ENCODE data around the gene ZBTB7C. TPM values are rescaled to one million over a fixed set of nuclear protein-coding genes. Genes with fewer than 3 reads are reported as not detected.

ZBTB7C gene
- total RNA-seq, 2 experiments from 2014 or later, result 0.81 to 0.95 TPM

- Mint-ChIP-seq H3K9me3 (no peaks in the 10 kb centered on the region), H3K27ac (no peak overlapping the region), H3K36me3 (ENCODE audit: low read depth) (no peaks in the 10 kb centered on the region), H3K4me3 (no peak overlapping the region), H3K27me3 (peaks cover 37% of the 10 kb centered on the region), H3K4me1 (no peaks in the 10 kb centered on the region)
- CTCF ChIA-PET, result no interaction called here
- POLR2A ChIA-PET, result no interaction called here
- no peak for DNase-seq
These were observed 37.2 kb downstream of the ZBTB7C start for GRCh38 chr18:48371854-48372602.

GRCh38 chr18:48367557-48367956 is 41.6 kb downstream of the ZBTB7C start:
- no peak for DNase-seq
- CTCF ChIA-PET, result no interaction called here
- POLR2A ChIA-PET, result no interaction called here
- Mint-ChIP-seq H3K9me3 (peaks cover 3% of the 10 kb centered on the region), H3K4me1 (no peaks in the 10 kb centered on the region), H3K27me3 (peaks cover 29% of the 10 kb centered on the region), H3K27ac (no peak overlapping the region), H3K4me3 (no peak overlapping the region), H3K36me3 (ENCODE audit: low read depth) (peaks cover 2% of the 10 kb centered on the region)

- ChIA-PET CTCF (no interaction called here), POLR2A (no interaction called here)
- Mint-ChIP-seq H3K9me3 (peaks cover 3% of the 10 kb centered on the region), H3K4me3 (no peak overlapping the region), H3K27ac (no peak overlapping the region), H3K36me3 (ENCODE audit: low read depth) (peaks cover 2% of the 10 kb centered on the region), H3K27me3 (peaks cover 27% of the 10 kb centered on the region), H3K4me1 (no peaks in the 10 kb centered on the region)
- DNase-seq, result no peak
These were observed 43.2 kb downstream of the ZBTB7C start for GRCh38 chr18:48365965-48366364.

DNA sequence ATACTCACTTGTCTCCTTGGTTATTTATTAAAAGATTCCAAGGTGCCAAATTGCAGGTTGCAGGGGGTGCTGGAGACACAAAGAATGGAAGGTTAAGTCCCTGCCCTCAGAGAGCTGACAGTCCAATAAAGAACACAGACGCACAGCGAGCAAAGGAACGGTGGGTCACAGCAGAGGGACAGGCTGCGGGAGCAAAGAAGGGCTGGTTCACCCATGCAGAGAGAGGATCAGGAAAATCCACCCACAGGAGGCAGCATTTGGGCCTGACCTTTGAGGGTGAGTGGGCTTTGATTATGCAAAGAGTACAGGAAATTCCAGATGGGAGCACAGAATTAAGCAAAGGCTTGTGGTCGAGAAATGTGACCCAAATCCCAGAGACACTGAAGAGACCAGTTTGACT is 45.0 kb downstream of the ZBTB7C start:
- CTCF ChIA-PET, result no interaction called here
- DNase-seq, result no peak
- no peak overlapping the region for H3K27ac Mint-ChIP-seq
- POLR2A ChIA-PET, result no interaction called here
- H3K9me3 Mint-ChIP-seq, result peaks cover 3% of the 10 kb centered on the region
- H3K27me3 Mint-ChIP-seq, result peaks cover 28% of the 10 kb centered on the region
- no peaks in the 10 kb centered on the region for H3K4me1 Mint-ChIP-seq
- H3K36me3 Mint-ChIP-seq (ENCODE audit: low read depth), result peaks cover 2% of the 10 kb centered on the region
- no peak overlapping the region for H3K4me3 Mint-ChIP-seq

GRCh38 chr18:48363175-48363574 is 46.0 kb downstream of the ZBTB7C start:
- peaks cover 20% of the 10 kb centered on the region for H3K27me3 Mint-ChIP-seq
- ChIA-PET POLR2A (no interaction called here), CTCF (no interaction called here)
- DNase-seq, result no peak
- H3K9me3 Mint-ChIP-seq, result peaks cover 3% of the 10 kb centered on the region
- H3K27ac Mint-ChIP-seq, result no peak overlapping the region
- no peaks in the 10 kb centered on the region for H3K4me1 Mint-ChIP-seq
- H3K36me3 Mint-ChIP-seq (ENCODE audit: low read depth), result peaks cover 2% of the 10 kb centered on the region
- no peak overlapping the region for H3K4me3 Mint-ChIP-seq

GRCh38 chr18:48361801-48362200 is 47.4 kb downstream of the ZBTB7C start:
- H3K4me3 Mint-ChIP-seq, result no peak overlapping the region
- no peak overlapping the region for H3K27ac Mint-ChIP-seq
- no peak for DNase-seq
- H3K9me3 Mint-ChIP-seq, result peaks cover 3% of the 10 kb centered on the region
- H3K27me3 Mint-ChIP-seq, result peaks cover 16% of the 10 kb centered on the region
- peaks cover 2% of the 10 kb centered on the region for H3K36me3 Mint-ChIP-seq (ENCODE audit: low read depth)
- POLR2A ChIA-PET, result no interaction called here
- H3K4me1 Mint-ChIP-seq, result no peaks in the 10 kb centered on the region
- CTCF ChIA-PET, result interaction anchor here (0.6 kb wide), 2 partner anchors 270 to 294 kb away, joined by 3 read pairs; no protein-coding TSS in a partner anchor

DNA sequence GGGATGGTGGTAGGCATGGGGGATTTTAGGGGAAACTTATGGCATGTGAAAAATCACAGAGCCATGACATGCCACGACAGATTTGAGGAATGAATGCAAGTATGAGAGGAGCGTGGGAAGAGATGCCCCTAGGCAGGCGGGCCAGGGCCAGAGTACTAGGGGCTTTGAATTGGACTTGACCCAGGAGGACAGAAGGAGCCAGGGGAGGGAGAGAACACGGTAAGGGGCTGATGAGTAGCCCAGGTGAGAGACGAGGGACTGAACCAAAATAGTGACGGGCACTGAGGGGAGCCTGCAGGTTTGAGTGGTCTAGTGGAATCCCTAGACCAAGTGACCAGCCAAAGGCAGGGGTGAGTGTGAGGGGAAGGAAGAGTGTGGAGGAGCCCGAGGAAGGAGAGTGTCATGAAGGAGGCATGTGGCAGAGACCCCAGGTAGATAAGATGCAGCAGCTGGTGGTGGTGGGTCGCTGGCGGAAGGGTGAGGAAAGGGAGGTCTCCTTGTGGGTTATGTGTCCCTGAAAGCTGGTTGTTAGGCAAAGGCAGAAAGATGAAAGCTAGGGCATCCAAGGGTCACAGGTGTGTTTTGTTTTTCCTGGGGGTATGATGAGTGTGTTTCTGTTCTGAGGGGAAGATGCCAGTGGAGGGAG is 48.7 kb downstream of the ZBTB7C start:
- H3K27ac Mint-ChIP-seq, result no peak overlapping the region
- no peak overlapping the region for H3K4me3 Mint-ChIP-seq
- no peak for DNase-seq
- peaks cover 3% of the 10 kb centered on the region for H3K9me3 Mint-ChIP-seq
- peaks cover 20% of the 10 kb centered on the region for H3K27me3 Mint-ChIP-seq
- ChIA-PET POLR2A (no interaction called here), CTCF (no interaction called here)
- peaks cover 2% of the 10 kb centered on the region for H3K36me3 Mint-ChIP-seq (ENCODE audit: low read depth)
- H3K4me1 Mint-ChIP-seq, result no peaks in the 10 kb centered on the region

- ChIA-PET CTCF (no interaction called here), POLR2A (no interaction called here)
- DNase-seq, result no peak
- peaks cover 1% of the 10 kb centered on the region for H3K4me1 Mint-ChIP-seq
- H3K27me3 Mint-ChIP-seq, result peaks cover 21% of the 10 kb centered on the region
- peaks cover 2% of the 10 kb centered on the region for H3K36me3 Mint-ChIP-seq (ENCODE audit: low read depth)
- no peak overlapping the region for H3K4me3 Mint-ChIP-seq
- peaks cover 3% of the 10 kb centered on the region for H3K9me3 Mint-ChIP-seq
- no peak overlapping the region for H3K27ac Mint-ChIP-seq
These were observed 49.6 kb downstream of the ZBTB7C start for GRCh38 chr18:48359626-48360025.

DNA sequence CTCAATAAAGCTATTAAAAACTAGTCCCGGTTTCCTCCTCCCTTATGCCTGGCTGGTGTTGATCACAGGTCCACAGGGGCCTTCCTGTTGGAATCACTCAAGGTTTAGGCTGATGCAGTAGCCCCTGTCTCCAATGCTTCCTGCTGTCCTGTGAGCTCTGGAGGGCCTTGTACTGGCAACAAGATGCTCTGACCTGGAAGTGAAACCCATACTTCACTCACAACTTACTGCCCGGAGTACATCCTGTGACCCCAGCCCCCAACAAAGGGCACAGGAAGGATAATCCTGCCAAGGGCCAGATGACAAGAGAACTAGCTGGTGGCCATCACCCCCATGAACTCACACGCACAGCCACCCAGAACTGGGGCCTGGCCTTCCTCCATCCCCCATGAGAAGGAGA is 50.3 kb downstream of the ZBTB7C start:
- Mint-ChIP-seq H3K27ac (no peak overlapping the region), H3K36me3 (ENCODE audit: low read depth) (no peaks in the 10 kb centered on the region), H3K9me3 (no peaks in the 10 kb centered on the region), H3K4me3 (no peak overlapping the region), H3K27me3 (peaks cover 17% of the 10 kb centered on the region), H3K4me1 (peaks cover 1% of the 10 kb centered on the region)
- CTCF ChIA-PET, result no interaction called here
- DNase-seq, result no peak
- POLR2A ChIA-PET, result no interaction called here

GRCh38 chr18:48356909-48357631 is 52.1 kb downstream of the ZBTB7C start:
- DNase-seq, result no peak
- Mint-ChIP-seq H3K9me3 (no peaks in the 10 kb centered on the region), H3K27me3 (peaks cover 19% of the 10 kb centered on the region), H3K4me3 (no peak overlapping the region), H3K27ac (no peak overlapping the region), H3K4me1 (peaks cover 1% of the 10 kb centered on the region), H3K36me3 (ENCODE audit: low read depth) (no peaks in the 10 kb centered on the region)
- ChIA-PET CTCF (no interaction called here), POLR2A (no interaction called here)

DNA sequence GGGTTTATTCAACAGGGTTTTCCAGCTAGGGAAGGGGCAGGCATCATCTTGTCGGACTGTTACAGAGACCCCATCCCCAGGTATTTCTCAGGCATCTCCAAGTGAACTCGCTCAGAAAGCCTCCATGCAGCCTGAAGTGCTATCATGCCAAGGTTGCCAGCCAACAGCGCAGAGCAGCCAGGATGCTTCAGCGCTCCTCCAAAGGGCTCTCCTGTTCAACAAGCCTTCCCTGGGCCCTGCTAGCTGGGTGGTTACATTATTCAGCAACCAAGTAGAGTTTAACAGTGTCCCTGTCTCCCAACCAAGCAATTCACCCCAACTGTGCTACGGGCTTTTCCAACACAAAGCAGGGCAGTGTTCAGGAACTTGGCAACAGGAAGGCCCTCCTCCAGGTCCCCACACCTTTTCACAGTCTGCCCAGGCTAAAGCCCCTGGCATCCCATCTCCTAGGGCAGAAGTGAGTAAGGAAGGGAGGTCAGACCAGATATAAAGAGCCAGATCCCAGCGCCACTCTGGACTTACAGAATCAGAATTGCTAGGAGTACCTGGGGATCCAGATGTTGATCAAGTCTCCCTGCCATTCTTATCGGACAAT is 52.9 kb downstream of the ZBTB7C start:
- Mint-ChIP-seq H3K27me3 (peaks cover 19% of the 10 kb centered on the region), H3K4me3 (no peak overlapping the region), H3K4me1 (peaks cover 1% of the 10 kb centered on the region), H3K9me3 (no peaks in the 10 kb centered on the region), H3K27ac (no peak overlapping the region), H3K36me3 (ENCODE audit: low read depth) (no peaks in the 10 kb centered on the region)
- DNase-seq, result no peak
- ChIA-PET CTCF (no interaction called here), POLR2A (no interaction called here)

DNA sequence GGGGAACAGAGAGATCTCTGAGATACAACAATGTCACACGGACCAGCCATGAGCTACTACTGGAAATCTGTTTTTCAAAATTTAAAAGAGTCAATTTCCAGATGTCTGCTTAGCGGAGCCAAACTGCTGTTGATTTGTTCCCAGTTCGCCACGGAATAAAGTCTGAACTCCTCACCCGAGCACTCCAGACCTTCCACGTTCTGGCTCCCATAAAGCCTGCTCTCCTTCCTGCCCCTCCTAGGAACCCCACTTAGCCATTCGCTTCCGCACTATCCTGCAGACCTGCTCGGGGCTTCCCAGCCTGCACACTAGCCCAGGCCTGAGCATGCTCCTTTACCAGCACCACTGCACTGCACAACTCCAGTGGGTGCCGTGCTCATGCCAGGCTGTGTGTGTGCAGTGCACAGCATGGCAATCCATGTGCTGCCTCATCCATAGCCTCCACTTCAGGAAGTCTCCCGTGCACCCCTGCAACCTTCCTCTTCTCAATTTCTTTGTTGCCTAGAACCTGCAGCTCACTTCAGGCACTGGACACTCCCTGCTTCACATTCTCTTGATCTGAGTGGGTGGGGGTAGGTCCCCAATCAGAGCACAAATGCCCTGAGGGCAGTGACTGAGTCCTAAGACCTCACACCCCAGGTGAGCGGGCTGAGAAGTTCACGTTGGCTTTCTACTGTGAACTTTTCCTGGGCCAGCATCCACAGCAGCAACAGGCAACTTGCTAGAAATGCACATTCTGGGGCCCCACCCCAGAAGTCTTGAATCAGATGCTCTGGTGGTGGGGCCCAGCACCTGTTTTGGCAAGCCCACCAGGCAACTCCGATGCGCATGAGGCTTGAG is 53.7 kb downstream of the ZBTB7C start:
- Mint-ChIP-seq H3K36me3 (ENCODE audit: low read depth) (no peaks in the 10 kb centered on the region), H3K27ac (no peak overlapping the region), H3K9me3 (no peaks in the 10 kb centered on the region), H3K27me3 (peaks cover 18% of the 10 kb centered on the region), H3K4me3 (no peak overlapping the region), H3K4me1 (peaks cover 1% of the 10 kb centered on the region)
- ChIA-PET POLR2A (no interaction called here), CTCF (no interaction called here)
- no peak for DNase-seq

- ChIA-PET CTCF (no interaction called here), POLR2A (no interaction called here)
- H3K27ac Mint-ChIP-seq, result no peak overlapping the region
- H3K4me1 Mint-ChIP-seq, result peaks cover 1% of the 10 kb centered on the region
- H3K4me3 Mint-ChIP-seq, result no peak overlapping the region
- peaks cover 13% of the 10 kb centered on the region for H3K27me3 Mint-ChIP-seq
- no peak for DNase-seq
- H3K36me3 Mint-ChIP-seq (ENCODE audit: low read depth), result no peaks in the 10 kb centered on the region
- no peaks in the 10 kb centered on the region for H3K9me3 Mint-ChIP-seq
These were observed 54.4 kb downstream of the ZBTB7C start for GRCh38 chr18:48354746-48355260.
